ENCODE measurements around the gene FBXW5.

The FBXW5 gene

GRCh38 chr9:136955202-136955942 is 10.8 kb upstream of the FBXW5 start:
- Histone ChIP-seq H3K9me3 (ENCODE audit: control insufficient read depth in 1 of 2, low read length in 2 of 2) (no peaks in the 10 kb centered on the region), H3K27me3 (ENCODE audit: control insufficient read depth in 1 of 2, insufficient read depth in 2 of 2, low read length in 2 of 2) (no peaks in the 10 kb centered on the region), H3K9ac (ENCODE audit: low read depth in 1 of 2, low read length in 2 of 2) (no peak overlapping the region), H3K4me3 (ENCODE audit: low read depth in 1 of 2, low read length in 2 of 2) (no peak overlapping the region), H3K4me1 (ENCODE audit: control insufficient read depth in 1 of 2, insufficient read depth in 2 of 2, low read length in 2 of 2) (peaks cover 4 to 7% of the 10 kb centered on the region in 2 donors), H3K27ac (ENCODE audit: low read depth, low read length) (no peak overlapping the region), H3K36me3 (ENCODE audit: control insufficient read depth in 1 of 2, insufficient read depth in 2 of 2, low read length in 2 of 2) (no peaks in the 10 kb centered on the region)

GRCh38 chr9:136954270-136955083 is 9.9 kb upstream of the FBXW5 start:
- Histone ChIP-seq H3K27ac (ENCODE audit: low read depth, low read length) (no peak overlapping the region), H3K36me3 (ENCODE audit: control insufficient read depth in 1 of 2, insufficient read depth in 2 of 2, low read length in 2 of 2) (no peaks in the 10 kb centered on the region), H3K9me3 (ENCODE audit: control insufficient read depth in 1 of 2, low read length in 2 of 2) (no peaks in the 10 kb centered on the region), H3K9ac (ENCODE audit: low read depth in 1 of 2, low read length in 2 of 2) (no peak overlapping the region), H3K4me1 (ENCODE audit: control insufficient read depth in 1 of 2, insufficient read depth in 2 of 2, low read length in 2 of 2) (peaks cover 4 to 8% of the 10 kb centered on the region in 2 donors), H3K4me3 (ENCODE audit: low read depth in 1 of 2, low read length in 2 of 2) (no peak overlapping the region), H3K27me3 (ENCODE audit: control insufficient read depth in 1 of 2, insufficient read depth in 2 of 2, low read length in 2 of 2) (no peaks in the 10 kb centered on the region)

- Histone ChIP-seq H3K27ac (ENCODE audit: low read depth, low read length) (no peak overlapping the region), H3K27me3 (ENCODE audit: control insufficient read depth in 1 of 2, insufficient read depth in 2 of 2, low read length in 2 of 2) (no peaks in the 10 kb centered on the region), H3K36me3 (ENCODE audit: control insufficient read depth in 1 of 2, insufficient read depth in 2 of 2, low read length in 2 of 2) (no peaks in the 10 kb centered on the region), H3K4me3 (ENCODE audit: low read depth in 1 of 2, low read length in 2 of 2) (no peak overlapping the region), H3K9me3 (ENCODE audit: control insufficient read depth in 1 of 2, low read length in 2 of 2) (no peaks in the 10 kb centered on the region), H3K4me1 (ENCODE audit: control insufficient read depth in 1 of 2, insufficient read depth in 2 of 2, low read length in 2 of 2) (peaks cover 6 to 8% of the 10 kb centered on the region in 2 donors), H3K9ac (ENCODE audit: low read depth in 1 of 2, low read length in 2 of 2) (no peak overlapping the region)
These were observed 9.3 kb upstream of the FBXW5 start for GRCh38 chr9:136953771-136954269.

GRCh38 chr9:136952876-136953770 is 8.6 kb upstream of the FBXW5 start:
- Histone ChIP-seq H3K9me3 (ENCODE audit: control insufficient read depth in 1 of 2, low read length in 2 of 2) (no peaks in the 10 kb centered on the region), H3K27me3 (ENCODE audit: control insufficient read depth in 1 of 2, insufficient read depth in 2 of 2, low read length in 2 of 2) (no peaks in the 10 kb centered on the region), H3K27ac (ENCODE audit: low read depth, low read length) (no peak overlapping the region), H3K36me3 (ENCODE audit: control insufficient read depth in 1 of 2, insufficient read depth in 2 of 2, low read length in 2 of 2) (no peaks in the 10 kb centered on the region), H3K4me1 (ENCODE audit: control insufficient read depth in 1 of 2, insufficient read depth in 2 of 2, low read length in 2 of 2) (peaks cover 8 to 9% of the 10 kb centered on the region in 2 donors), H3K9ac (ENCODE audit: low read depth in 1 of 2, low read length in 2 of 2) (no peak overlapping the region), H3K4me3 (ENCODE audit: low read depth in 1 of 2, low read length in 2 of 2) (no peak overlapping the region)

GRCh38 chr9:136952321-136952850 is 7.8 kb upstream of the FBXW5 start:
- Histone ChIP-seq H3K4me3 (ENCODE audit: low read depth in 1 of 2, low read length in 2 of 2) (no peak overlapping the region), H3K27ac (ENCODE audit: low read depth, low read length) (no peak overlapping the region), H3K36me3 (ENCODE audit: control insufficient read depth in 1 of 2, insufficient read depth in 2 of 2, low read length in 2 of 2) (no peaks in the 10 kb centered on the region), H3K4me1 (ENCODE audit: control insufficient read depth in 1 of 2, insufficient read depth in 2 of 2, low read length in 2 of 2) (peaks cover 13 to 14% of the 10 kb centered on the region in 2 donors), H3K27me3 (ENCODE audit: control insufficient read depth in 1 of 2, insufficient read depth in 2 of 2, low read length in 2 of 2) (no peaks in the 10 kb centered on the region), H3K9me3 (ENCODE audit: control insufficient read depth in 1 of 2, low read length in 2 of 2) (no peaks in the 10 kb centered on the region), H3K9ac (ENCODE audit: low read depth in 1 of 2, low read length in 2 of 2) (no peak overlapping the region)

- H3K4me3 ChIP-seq (ENCODE audit: low read depth in 1 of 2, low read length in 2 of 2), result no peak within 1 kb of the TSS
- H3K27ac ChIP-seq (ENCODE audit: low read depth, low read length), result no peak within 1 kb of the TSS
- H3K36me3 ChIP-seq (ENCODE audit: control insufficient read depth in 1 of 2, insufficient read depth in 2 of 2, low read length in 2 of 2), result no peaks in the 10 kb centered on the region
- H3K9ac ChIP-seq (ENCODE audit: low read depth in 1 of 2, low read length in 2 of 2), result no peak within 1 kb of the TSS
- H3K9me3 ChIP-seq (ENCODE audit: control insufficient read depth in 1 of 2, low read length in 2 of 2), result no peaks in the 10 kb centered on the region
- no peaks in the 10 kb centered on the region for H3K27me3 ChIP-seq (ENCODE audit: control insufficient read depth in 1 of 2, insufficient read depth in 2 of 2, low read length in 2 of 2)
- peaks cover 13 to 14% of the 10 kb centered on the region in 2 donors for H3K4me1 ChIP-seq (ENCODE audit: control insufficient read depth in 1 of 2, insufficient read depth in 2 of 2, low read length in 2 of 2)
These were observed 7.2 kb upstream of the FBXW5 start, which contains the start of gene LCN12 for GRCh38 chr9:136951541-136952320. TSS of gene LCN12 (plus strand) at chr9:136952273. CDS start at chr9:136952328, 55 bp downstream.

GRCh38 chr9:136950656-136951276 is 6.2 kb upstream of the FBXW5 start:
- Histone ChIP-seq H3K9ac (ENCODE audit: low read depth in 1 of 2, low read length in 2 of 2) (peak overlapping the region; percentile 73 to 94), H3K4me3 (ENCODE audit: low read depth in 1 of 2, low read length in 2 of 2) (peak overlapping the region; percentile 67 to 73), H3K27me3 (ENCODE audit: control insufficient read depth in 1 of 2, insufficient read depth in 2 of 2, low read length in 2 of 2) (no peaks in the 10 kb centered on the region), H3K27ac (ENCODE audit: low read depth, low read length) (peak overlapping the region; percentile 36), H3K4me1 (ENCODE audit: control insufficient read depth in 1 of 2, insufficient read depth in 2 of 2, low read length in 2 of 2) (peaks cover 13 to 14% of the 10 kb centered on the region in 2 donors), H3K36me3 (ENCODE audit: control insufficient read depth in 1 of 2, insufficient read depth in 2 of 2, low read length in 2 of 2) (no peaks in the 10 kb centered on the region), H3K9me3 (ENCODE audit: control insufficient read depth in 1 of 2, low read length in 2 of 2) (no peaks in the 10 kb centered on the region)

GRCh38 chr9:136949817-136950655 is 5.5 kb upstream of the FBXW5 start:
- Histone ChIP-seq H3K4me1 (ENCODE audit: control insufficient read depth in 1 of 2, insufficient read depth in 2 of 2, low read length in 2 of 2) (peaks cover 13 to 19% of the 10 kb centered on the region in 2 donors), H3K4me3 (ENCODE audit: low read depth in 1 of 2, low read length in 2 of 2) (peak overlapping the region; percentile 67 to 73), H3K27ac (ENCODE audit: low read depth, low read length) (peak overlapping the region; percentile 85)

More at GRCh38 chr9:136949817-136950655, 5.5 kb upstream of the FBXW5 start:
- no peaks in the 10 kb centered on the region for H3K9me3 ChIP-seq (ENCODE audit: control insufficient read depth in 1 of 2, low read length in 2 of 2)
- H3K27me3 ChIP-seq (ENCODE audit: control insufficient read depth in 1 of 2, insufficient read depth in 2 of 2, low read length in 2 of 2), result no peaks in the 10 kb centered on the region
- H3K9ac ChIP-seq (ENCODE audit: low read depth in 1 of 2, low read length in 2 of 2), result peak overlapping the region; percentile 73 to 94
- no peaks in the 10 kb centered on the region for H3K36me3 ChIP-seq (ENCODE audit: control insufficient read depth in 1 of 2, insufficient read depth in 2 of 2, low read length in 2 of 2)

All from duodenal mucosa (tissue), 2 donors.